Measurements from ENCODE around the gene PPFIA4.

Gene PPFIA4

DNA sequence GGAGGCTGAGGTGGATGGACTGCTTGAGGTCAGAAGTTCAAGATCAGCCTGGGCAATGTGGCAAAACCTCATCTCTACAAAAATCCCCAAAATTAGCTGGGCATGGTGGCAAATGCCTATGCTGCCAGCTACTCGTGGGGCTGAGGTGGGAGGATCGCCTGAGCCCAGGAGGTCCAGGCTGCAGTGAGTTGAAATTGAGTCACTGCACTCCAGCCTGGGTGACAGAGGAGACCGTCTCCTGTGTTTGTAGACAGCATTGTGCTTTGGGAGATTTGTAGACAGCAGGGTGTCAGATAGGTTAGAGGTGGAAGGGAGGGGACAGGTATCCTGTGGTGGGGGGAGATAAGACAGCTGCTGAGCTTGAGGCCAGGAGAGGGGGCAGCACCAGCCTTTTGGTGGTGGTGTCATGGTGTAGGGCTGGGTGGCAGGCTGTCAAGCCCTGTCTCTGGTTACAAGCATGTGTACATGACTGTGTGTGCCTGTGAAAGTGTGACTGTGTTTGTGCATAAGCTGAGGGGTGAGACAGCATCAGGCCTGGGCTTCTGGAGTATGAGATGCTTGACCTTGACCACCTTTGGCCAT, 15.2 kb downstream of the PPFIA4 start:
- DNase-seq = no peak

GRCh38 chr1:203043830-203044545, 17.7 kb downstream of the PPFIA4 start:
- no peak for DNase-seq

- DNase-seq = no peak
Observed at GRCh38 chr1:203044546-203045250, 18.4 kb downstream of the PPFIA4 start.

DNA sequence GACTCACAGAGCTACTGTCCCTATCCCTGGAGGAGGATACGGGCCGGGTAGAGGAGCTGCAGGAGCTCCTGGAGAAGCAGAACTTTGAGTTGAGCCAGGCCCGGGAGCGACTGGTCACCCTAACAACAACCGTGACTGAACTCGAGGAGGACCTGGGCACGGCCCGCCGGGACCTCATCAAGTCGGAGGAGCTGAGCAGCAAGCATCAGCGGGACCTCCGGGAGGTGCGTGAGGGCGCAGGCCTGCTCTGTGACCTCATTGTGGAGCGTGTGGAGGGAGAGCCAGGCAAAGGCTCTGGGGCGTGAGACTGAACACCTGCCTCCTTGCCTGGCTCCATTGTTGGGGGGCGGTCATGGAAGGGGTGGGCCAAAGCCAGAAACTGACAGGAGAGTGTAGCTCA, 19.0 kb downstream of the PPFIA4 start:
- DNase-seq = no peak

- no peak for DNase-seq
Observed at GRCh38 chr1:203045821-203046594, 19.7 kb downstream of the PPFIA4 start.

DNA sequence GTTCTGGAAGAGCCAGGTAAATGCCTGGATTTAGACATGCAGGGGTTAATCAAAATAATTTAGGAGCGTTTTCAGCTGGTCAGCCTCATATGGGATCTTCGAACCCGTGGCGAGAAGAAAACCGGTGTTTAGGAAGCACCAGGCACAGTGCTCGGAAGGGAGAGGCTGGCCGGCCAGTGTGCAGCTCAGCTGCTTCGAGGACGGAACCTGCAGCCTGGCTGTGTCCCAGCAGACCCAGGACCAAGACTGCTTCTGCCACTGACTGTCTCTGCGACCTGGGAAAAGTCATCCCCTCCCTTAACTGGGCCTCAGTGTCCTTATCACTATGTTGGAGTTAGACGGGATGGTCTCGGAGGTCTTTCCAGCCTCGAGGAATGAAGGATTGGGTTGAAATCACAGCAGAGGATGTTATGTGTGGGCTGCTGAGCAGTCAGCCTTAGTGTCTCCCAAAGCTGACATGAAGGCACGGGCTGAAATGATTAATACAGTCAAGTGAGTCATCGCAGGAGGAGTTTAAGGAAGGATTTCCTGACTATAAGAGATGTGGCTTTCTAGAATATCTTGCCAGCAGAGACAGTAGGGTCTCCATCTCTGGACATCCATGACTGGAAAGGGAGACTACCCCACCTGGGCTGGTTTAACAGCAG, 20.8 kb downstream of the PPFIA4 start:
- DNase-seq = no peak

DNA sequence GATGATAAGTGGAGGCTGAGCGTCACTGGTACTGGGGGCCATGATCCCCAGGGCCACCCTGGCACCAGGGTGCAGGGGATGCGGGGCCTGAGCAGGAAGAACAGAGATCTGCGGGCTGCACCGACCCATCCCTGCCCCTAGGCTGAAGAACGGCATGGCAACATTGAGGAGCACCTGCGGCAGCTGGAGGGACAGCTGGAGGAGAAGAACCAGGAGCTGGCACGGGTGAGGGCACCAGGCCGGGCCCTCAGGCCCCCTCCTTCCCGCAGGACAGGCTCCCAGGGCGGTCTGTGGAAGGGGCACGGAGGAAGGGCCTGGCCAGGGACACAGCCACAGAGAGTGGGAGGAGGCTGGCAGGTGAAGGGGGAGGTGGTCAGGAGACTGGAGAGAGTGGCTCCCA, 21.8 kb downstream of the PPFIA4 start:
- DNase-seq = no peak

GRCh38 chr1:203048555-203049051, 22.3 kb downstream of the PPFIA4 start:
- DNase-seq = no peak

DNA sequence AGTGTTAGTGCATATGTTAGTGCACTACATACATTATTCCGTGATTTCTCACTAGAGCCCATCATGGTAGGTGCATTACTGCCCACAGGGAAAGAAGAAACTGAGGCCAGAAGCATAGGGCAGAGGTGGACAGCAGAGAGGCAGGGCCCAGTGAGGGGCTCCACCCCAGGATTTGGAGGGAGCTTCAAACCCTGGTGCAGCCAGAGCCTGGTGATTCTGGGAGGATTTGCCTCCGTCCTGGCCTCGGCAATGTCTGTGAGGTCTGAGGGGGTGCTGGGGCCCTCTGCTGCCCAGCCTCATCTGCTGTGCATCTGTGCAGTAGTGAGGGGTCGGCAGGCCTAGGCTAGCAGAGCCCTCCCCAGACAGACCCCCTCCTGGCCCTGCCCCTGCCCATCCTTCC, 22.8 kb downstream of the PPFIA4 start:
- no peak for DNase-seq

DNA sequence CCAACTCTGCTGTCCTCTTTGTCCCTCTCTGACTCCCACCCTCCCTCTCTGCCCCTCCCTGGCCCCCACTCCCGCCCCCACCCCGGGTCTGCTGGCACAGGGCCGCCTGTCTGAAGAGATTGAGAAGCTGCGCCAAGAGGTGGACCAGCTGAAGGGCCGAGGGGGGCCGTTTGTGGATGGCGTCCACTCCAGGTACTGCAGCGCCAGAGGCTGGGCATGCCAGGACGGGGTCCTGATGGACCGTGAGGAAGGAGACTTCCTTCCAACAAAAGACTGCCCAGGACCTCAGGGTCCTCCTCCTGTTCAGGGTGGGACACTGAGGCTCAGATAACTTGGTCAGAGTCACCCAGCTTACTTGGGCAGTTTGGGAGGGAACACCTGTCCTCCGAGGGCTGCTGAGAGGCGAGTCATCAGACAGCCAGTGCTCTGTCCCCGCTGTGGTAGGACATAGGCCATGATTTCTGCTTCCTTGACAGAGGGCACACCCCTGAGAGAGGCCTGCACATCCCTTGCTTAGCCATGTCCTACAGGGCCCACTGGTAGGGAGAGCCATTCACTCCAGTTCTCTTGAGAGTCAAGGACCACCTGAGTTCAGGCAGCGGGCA, 23.4 kb downstream of the PPFIA4 start:
- DNase-seq = no peak

DNA sequence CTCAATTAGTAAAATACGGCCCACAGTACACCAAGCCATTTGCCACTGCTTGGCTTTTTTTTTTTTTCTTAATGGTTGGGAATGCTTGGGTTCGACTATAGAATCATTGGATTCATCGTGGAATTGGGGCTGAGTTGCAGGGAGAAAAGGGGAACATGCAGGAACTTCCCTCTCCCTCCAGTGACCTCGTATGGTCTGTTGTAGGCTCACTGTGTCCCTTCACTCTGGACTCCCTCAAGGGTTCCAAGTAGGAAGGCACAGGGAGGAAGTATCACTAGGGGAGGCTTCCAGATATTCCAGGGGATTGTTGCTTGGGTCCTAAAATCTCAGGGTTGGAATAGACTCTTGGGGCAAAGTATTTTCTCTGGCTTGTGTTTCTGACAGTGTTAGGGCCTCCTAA, 24.5 kb downstream of the PPFIA4 start:
- no peak for DNase-seq

DNA sequence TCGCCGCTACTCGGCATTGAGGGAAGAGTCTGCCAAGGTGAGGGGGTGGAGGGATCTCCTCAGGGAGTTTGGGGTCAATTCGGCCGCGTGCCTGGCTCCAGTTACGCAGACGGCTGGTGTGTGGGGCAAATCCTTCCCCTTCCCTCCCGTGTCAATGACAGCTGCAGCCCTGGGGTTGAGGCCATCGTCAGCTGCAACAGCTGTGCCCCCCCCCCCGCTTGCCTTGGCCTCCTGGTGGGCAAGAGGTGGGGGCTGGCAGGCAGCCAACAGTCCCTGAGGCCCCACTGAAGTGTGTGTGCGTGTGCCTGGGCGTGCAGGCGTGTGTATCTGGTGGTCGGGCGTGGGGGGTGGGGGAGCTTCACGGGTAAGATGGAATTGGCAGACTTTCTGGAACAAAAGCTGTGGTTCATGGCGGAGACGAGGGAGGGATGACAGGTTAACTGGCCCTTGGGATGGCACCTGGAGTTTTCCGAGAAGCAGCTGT, 25.6 kb downstream of the PPFIA4 start:
- no peak for DNase-seq

- no peak for DNase-seq
Observed at GRCh38 chr1:203052601-203053000, 26.3 kb downstream of the PPFIA4 start.

GRCh38 chr1:203054184-203054583, 27.9 kb downstream of the PPFIA4 start:
- no peak for DNase-seq

- DNase-seq = no peak
Observed at GRCh38 chr1:203054642-203055041, 28.4 kb downstream of the PPFIA4 start.

- no peak for DNase-seq
Observed at GRCh38 chr1:203055161-203055799, 29.0 kb downstream of the PPFIA4 start.

- DNase-seq = no peak
Observed at GRCh38 chr1:203056012-203056411, 29.7 kb downstream of the PPFIA4 start.

DNA sequence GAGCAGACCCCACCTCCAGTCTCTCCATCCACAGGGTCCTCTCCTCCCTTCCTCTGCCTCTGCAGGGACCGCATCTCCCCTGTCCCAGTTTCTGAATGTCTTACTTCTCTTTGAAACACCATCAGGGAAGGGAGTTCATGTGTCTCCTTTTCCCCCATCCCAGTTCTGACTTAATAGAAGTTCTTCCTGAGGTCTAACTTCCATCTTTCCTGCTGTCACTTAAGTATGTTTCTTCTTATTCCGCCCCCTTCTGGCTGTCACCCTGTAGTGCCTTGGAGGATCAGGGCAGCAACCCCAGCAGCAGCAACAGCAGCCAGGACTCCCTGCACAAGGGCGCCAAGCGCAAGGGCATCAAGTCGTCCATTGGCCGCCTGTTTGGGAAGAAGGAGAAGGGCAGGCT, 30.2 kb downstream of the PPFIA4 start:
- DNase-seq = no peak

DNA sequence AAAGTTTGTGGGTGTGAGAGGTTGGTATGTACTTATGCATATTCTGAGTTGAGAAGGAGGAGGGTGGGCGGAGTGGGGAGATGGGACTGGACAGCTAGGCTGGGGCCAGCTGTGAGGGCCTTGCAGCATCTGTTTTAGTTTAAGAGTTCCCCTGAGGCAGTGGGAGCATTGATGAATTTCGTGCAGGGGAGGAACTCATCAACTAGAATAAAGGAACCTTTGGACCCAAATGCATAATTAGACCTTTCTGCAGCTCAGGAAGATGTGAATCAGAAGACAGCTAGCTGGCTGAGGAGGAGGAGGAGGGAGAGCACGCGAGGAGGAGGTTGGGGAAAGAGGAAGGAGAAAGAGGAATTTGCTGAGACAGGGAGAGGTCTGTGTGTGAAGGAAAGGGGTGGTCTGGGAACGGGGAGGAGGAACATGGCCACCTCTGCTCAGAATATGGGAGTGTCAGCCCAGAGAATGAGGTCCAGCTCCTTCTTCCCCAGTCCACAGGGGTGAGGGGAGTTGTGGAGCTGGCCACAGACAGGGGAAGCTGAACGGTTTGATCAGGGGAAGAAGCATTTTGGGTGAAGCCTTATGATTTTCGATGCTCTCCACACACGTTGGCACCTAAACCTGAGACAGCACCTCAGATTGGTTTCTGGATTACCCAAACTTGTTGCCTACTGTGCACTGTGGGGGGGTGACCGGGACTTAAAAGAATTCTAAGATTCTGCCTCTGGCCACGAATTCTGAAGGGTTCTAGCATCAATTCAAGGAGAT, 31.8 kb downstream of the PPFIA4 start:
- DNase-seq = no peak

- no peak for DNase-seq
Observed at GRCh38 chr1:203058676-203058935, 32.3 kb downstream of the PPFIA4 start.

DNA sequence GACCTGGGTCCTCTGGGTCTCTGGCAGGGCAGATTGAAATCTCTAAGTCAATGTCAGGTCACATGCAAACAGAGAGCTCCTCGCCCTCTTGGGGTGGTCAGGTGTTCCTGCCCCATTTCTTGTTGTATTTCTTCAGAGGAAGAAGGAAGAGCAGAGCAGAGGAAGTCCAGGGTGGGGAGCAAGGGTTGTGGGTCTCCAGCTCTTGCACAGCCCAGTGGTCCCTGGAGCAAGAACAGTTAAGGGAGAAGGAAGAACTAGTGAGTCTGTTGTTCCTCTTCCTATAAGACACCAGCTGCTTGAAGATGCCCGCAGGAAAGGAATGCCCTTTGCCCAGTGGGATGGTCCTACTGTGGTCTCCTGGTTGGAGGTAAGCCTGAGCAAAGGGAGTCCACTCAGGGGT, 33.2 kb downstream of the PPFIA4 start:
- no peak for DNase-seq
